Gastroesophageal sphincter (tissue), 4 donors: Measurements from ENCODE around the gene EPS8L3. TPM values are rescaled to one million over a fixed set of nuclear protein-coding genes. Genes with fewer than 3 reads are reported as not detected.

Source experiments
- ATAC-seq: fragments of 150-250 bp; one replicate; pipeline ENCODE4 v1.9.1; 2016; ENCODE audit warnings: mild to moderate bottlenecking, moderate library complexity
- H3K27ac ChIP-seq, 4 donors: fragments of 200-600 bp; sonication (generic) in 3 of 4; 1 replicate in 3 of 4; 2 replicates in 1 of 4; pipeline ENCODE4 v1.5.1; 2016 to 2019
- H3K27me3 ChIP-seq: fragments of 200-600 bp; sonication (generic); one replicate; pipeline ENCODE4 v1.5.1; 2019
- H3K36me3 ChIP-seq, 2 donors: fragments of 200-600 bp; sonication (generic); one replicate each; pipeline ENCODE4 v1.5.1; 2019; ENCODE audit warnings: control low read depth in 1 of 2
- H3K4me1 ChIP-seq, 3 donors: fragments of 200-600 bp; sonication (generic); 1 replicate in 2 of 3; 2 replicates in 1 of 3; pipeline ENCODE4 v1.5.1; 2016 to 2019; ENCODE audit warnings: control low read depth in 2 of 3
- H3K4me3 ChIP-seq, 2 donors: fragments of 200-600 bp; sonication (generic); one replicate each; pipeline ENCODE4 v1.5.1; 2019; ENCODE audit warnings: mild to moderate bottlenecking in 1 of 2, moderate library complexity in 1 of 2
- H3K9me3 ChIP-seq, 3 donors: fragments of 200-600 bp; sonication (generic); one replicate each; pipeline ENCODE4 v1.5.1; 2017 to 2019; ENCODE audit warnings: control low read depth in 2 of 3
- CTCF ChIP-seq, 4 experiments: fragments of 200-600 bp in 2 of 4; fragments of 450-650 bp in 2 of 4; sonication (generic) in 1 of 4; IDR thresholded peaks; one replicate each; pipeline ENCODE4 v1.5.1; 2017 to 2019; ENCODE audit warnings: antibody characterized with exemption in 4 of 4, mild to moderate bottlenecking in 2 of 4, moderate library complexity in 2 of 4
- EP300 ChIP-seq: sonication (generic); formaldehyde crosslinking; IDR thresholded peaks from one replicate; pipeline ENCODE4 v1.6.1; 2017; ENCODE audit warnings: antibody characterized with exemption, mild to moderate bottlenecking
- POLR2A ChIP-seq, 2 donors: fragments of 450-650 bp; IDR thresholded peaks; one replicate each; pipeline ENCODE4 v1.6.1; 2017; ENCODE audit warnings: antibody characterized with exemption in 2 of 2, mild to moderate bottlenecking in 2 of 2, moderate library complexity in 1 of 2
- POLR2AphosphoS5 ChIP-seq: sonication (generic); formaldehyde crosslinking; IDR thresholded peaks from one replicate; pipeline ENCODE4 v1.6.1; 2017; ENCODE audit warnings: antibody characterized with exemption
- WGBS, 2 donors: methylation state at CpG; one replicate each; pipeline ENCODE4 v1.1.5; 2018; ENCODE audit warnings: low coverage in 1 of 2; 5-methylcytosine and 5-hydroxymethylcytosine counted together
- total RNA-seq, 4 donors: library from RNA; depleted of rRNA; stranded (reverse); fragments of >200 nt; gene quantifications; one replicate each; pipeline ENCODE4 v1.1.0, GENCODE V29; 2016

The EPS8L3 gene
- total RNA-seq, 4 donors from 2014 or later: 0.12 TPM; not detected in 3

- peak overlapping the region in 3 of 4 donors; percentile 44 to 66 (median 64) for H3K27ac ChIP-seq
- H3K9me3 ChIP-seq: no peaks in the 10 kb centered on the region
- no peak overlapping the region for H3K4me3 ChIP-seq
- peak; percentile 45 for ATAC-seq
- peaks cover 0 to 66% (median 49%) of the 10 kb centered on the region in 3 donors for H3K4me1 ChIP-seq
- 50% methylated on average over 2 of the region's 18 CpGs; no CpG with 5 or more reads in 1 of the 2 donors for WGBS, 2 donors
- TF ChIP-seq CTCF (IDR thresholded peaks at IDR 0.05) (peak in 2 of 4 experiments; percentile 22 to 46), POLR2AphosphoS5 (no peak)
- no peaks in the 10 kb centered on the region for H3K36me3 ChIP-seq
- H3K27me3 ChIP-seq: no peaks in the 10 kb centered on the region
These were observed 28.5 kb upstream of the EPS8L3 start for GRCh38 chr1:109792056-109792831.

GRCh38 chr1:109791495-109792043 lies 27.8 kb upstream of the EPS8L3 start:
- Histone ChIP-seq H3K4me3 (no peak overlapping the region), H3K9me3 (no peaks in the 10 kb centered on the region), H3K4me1 (peaks cover 0 to 64% (median 44%) of the 10 kb centered on the region in 3 donors), H3K27me3 (no peaks in the 10 kb centered on the region), H3K27ac (peak overlapping the region in 2 of 4 donors; percentile 64 to 66), H3K36me3 (no peaks in the 10 kb centered on the region)
- 40 to 84% methylated on average over 1 to 4 of the region's 9 CpGs for WGBS, 2 donors
- TF ChIP-seq CTCF (IDR thresholded peaks at IDR 0.05): no peak
- no peak for TF ChIP-seq POLR2AphosphoS5
- no peak for TF ChIP-seq EP300
- no peak for TF ChIP-seq POLR2A (IDR thresholded peaks at IDR 0.05)
- ATAC-seq: no peak

GRCh38 chr1:109790735-109791494 lies 27.2 kb upstream of the EPS8L3 start:
- no peak overlapping the region for H3K4me3 ChIP-seq
- no peaks in the 10 kb centered on the region for H3K27me3 ChIP-seq
- WGBS, 2 donors: 74 to 80% methylated on average over 1 to 6 of the region's 12 CpGs
- no peaks in the 10 kb centered on the region for H3K9me3 ChIP-seq
- peak; percentile 42 for ATAC-seq
- H3K36me3 ChIP-seq: no peaks in the 10 kb centered on the region
- no peak for TF ChIP-seq POLR2AphosphoS5
- peak in 2 of 4 experiments; percentile 11 to 53 for TF ChIP-seq CTCF (IDR thresholded peaks at IDR 0.05)
- no peak for TF ChIP-seq EP300
- no peak for TF ChIP-seq POLR2A (IDR thresholded peaks at IDR 0.05)
- H3K27ac ChIP-seq: peak overlapping the region in 3 of 4 donors; percentile 50 to 66 (median 51)
- H3K4me1 ChIP-seq: peaks cover 0 to 64% (median 48%) of the 10 kb centered on the region in 3 donors

- Histone ChIP-seq H3K36me3 (no peaks in the 10 kb centered on the region), H3K27me3 (no peaks in the 10 kb centered on the region), H3K9me3 (no peaks in the 10 kb centered on the region), H3K27ac (peak overlapping the region in 2 of 4 donors; percentile 51 to 66), H3K4me1 (peaks cover 0 to 70% (median 48%) of the 10 kb centered on the region in 3 donors), H3K4me3 (no peak overlapping the region)
- TF ChIP-seq EP300 (no peak), POLR2AphosphoS5 (no peak), POLR2A (IDR thresholded peaks at IDR 0.05) (no peak), CTCF (IDR thresholded peaks at IDR 0.05) (no peak)
- ATAC-seq: no peak
- 100% methylated on average over 1 of the region's 2 CpGs; no CpG with 5 or more reads in 1 of the 2 donors for WGBS, 2 donors
These were observed 26.6 kb upstream of the EPS8L3 start for GRCh38 chr1:109790329-109790728.
